GM19240 (cell line): Measurements from ENCODE around the gene TANGO6.

ENCODE experiments used
- DNase-seq: peaks from one replicate; pipeline ENCODE4 v3.0.0; 2011; ENCODE audit warnings: low spot score; ENCODE audit not compliant: insufficient read length

The TANGO6 gene

GRCh38 chr16:68999114-68999513 lies 155.8 kb downstream of the TANGO6 start:
- DNase-seq, result no peak

- DNase-seq, result no peak
Measured at GRCh38 chr16:69003500-69003899, 160.2 kb downstream of the TANGO6 start.

- no peak for DNase-seq
Measured at GRCh38 chr16:69005641-69006355, 162.5 kb downstream of the TANGO6 start.

- no peak for DNase-seq
Measured at GRCh38 chr16:69012906-69013305, 169.6 kb downstream of the TANGO6 start.

GRCh38 chr16:69013991-69014390 lies 170.7 kb downstream of the TANGO6 start:
- no peak for DNase-seq

- no peak for DNase-seq
Measured at GRCh38 chr16:69014811-69015210, 171.5 kb downstream of the TANGO6 start.

- DNase-seq, result no peak
Measured at GRCh38 chr16:69017036-69017783, 173.9 kb downstream of the TANGO6 start.

GRCh38 chr16:69019811-69020210 lies 176.5 kb downstream of the TANGO6 start:
- no peak for DNase-seq

GRCh38 chr16:69029121-69029520 lies 185.8 kb downstream of the TANGO6 start:
- DNase-seq, result no peak

GRCh38 chr16:69031877-69032301 lies 188.6 kb downstream of the TANGO6 start:
- no peak for DNase-seq

- DNase-seq, result no peak
Measured at GRCh38 chr16:69033151-69033949, 190.0 kb downstream of the TANGO6 start.

- no peak for DNase-seq
Measured at GRCh38 chr16:69035375-69035774, 192.0 kb downstream of the TANGO6 start.

- no peak for DNase-seq
Measured at GRCh38 chr16:69036399-69037091, 193.2 kb downstream of the TANGO6 start.

- DNase-seq, result no peak
Measured at GRCh38 chr16:69037373-69038160, 194.2 kb downstream of the TANGO6 start.

GRCh38 chr16:69039333-69039941 lies 196.1 kb downstream of the TANGO6 start:
- no peak for DNase-seq

- DNase-seq, result no peak
Measured at GRCh38 chr16:69040144-69040909, 197.0 kb downstream of the TANGO6 start.

GRCh38 chr16:69048328-69049120 lies 205.2 kb downstream of the TANGO6 start:
- no peak for DNase-seq

- no peak for DNase-seq
Measured at GRCh38 chr16:69049146-69049545, 205.8 kb downstream of the TANGO6 start.
